BJ (cell line): Measurements from ENCODE around the gene THAP3. TPM values are rescaled to one million over a fixed set of nuclear protein-coding genes. Genes with fewer than 3 reads are reported as not detected.

Experiments
- CTCF ChIA-PET: fragments of 350-600 bp; formaldehyde crosslinking; extraction: SDS; loops from one replicate; lab custom pipeline; 2021; ENCODE audit warnings: antibody characterized with exemption, inconsistent platforms; lab: Yijun Ruan, JAX
- POLR2A ChIA-PET: fragments of 300-600 bp; sonication (Branson Sonifier 250); formaldehyde crosslinking; extraction: SDS; loops from one replicate; lab custom pipeline; 2021; ENCODE audit warnings: antibody characterized with exemption; lab: Charles Lee
- DNase-seq: peaks from one replicate; pipeline ENCODE4 v3.0.0-alpha.2; 2011; ENCODE audit warnings: low read depth
- H3K27me3 ChIP-seq: 2 replicates; pipeline ENCODE4 v1.6.0; 2011; ENCODE audit warnings: low read length; ENCODE audit not compliant: control insufficient read depth, insufficient read depth
- H3K36me3 ChIP-seq: 2 replicates; pipeline ENCODE4 v1.5.1; 2011; ENCODE audit warnings: low read length; ENCODE audit not compliant: control insufficient read depth, insufficient read depth
- H3K4me3 ChIP-seq: 2 replicates; pipeline ENCODE4 v1.5.1; 2011; ENCODE audit warnings: low read depth, mild to moderate bottlenecking, control low read depth, low read length
- polyA plus RNA-seq: library from polyadenylated mRNA; depleted of rRNA; stranded (reverse); fragments of >200 nt; gene quantifications from 2 replicates; pipeline ENCODE4 v1.2.3, GENCODE V29; 2011
- TF ChIP-seq, protein P1 (sequence below): IDR thresholded peaks from 2 replicates; pipeline ENCODE4 v1.5.1; 2011; ENCODE audit warnings: low read depth, mild to moderate bottlenecking, control low read depth, inconsistent platforms, low read length, moderate library complexity; ENCODE audit not compliant: insufficient read depth

The THAP3 gene
- polyA plus RNA-seq, 1 experiment: 12.5 TPM

DNA sequence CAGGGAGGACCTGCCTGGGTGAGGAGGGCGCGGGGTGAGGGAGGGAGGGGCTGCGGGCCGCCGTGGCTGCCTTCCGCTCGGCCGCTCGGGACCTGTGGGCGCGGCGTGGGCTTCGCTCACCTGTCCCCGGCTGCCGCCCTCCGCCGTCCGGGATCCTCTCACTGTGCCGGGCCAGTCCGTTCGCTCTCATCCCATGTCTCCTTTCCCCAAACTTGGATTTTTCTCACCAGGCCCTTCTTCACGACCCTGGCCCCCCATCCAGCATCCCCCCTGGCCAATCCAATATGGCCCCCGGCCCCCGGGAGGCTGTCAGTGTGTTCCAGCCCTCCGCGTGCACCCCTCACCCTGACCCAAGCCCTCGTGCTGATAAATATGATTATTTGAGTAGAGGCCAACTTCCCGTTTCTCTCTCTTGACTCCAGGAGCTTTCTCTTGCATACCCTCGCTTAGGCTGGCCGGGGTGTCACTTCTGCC is 44.5 kb upstream of the THAP3 start:
- POLR2A ChIA-PET: interaction anchor here (0.7 kb wide), 1 partner anchor 9 kb away, joined by 7 read pairs; no protein-coding TSS in a partner anchor
- CTCF ChIA-PET: interaction anchor here (0.6 to 2.3 kb wide), 5 partner anchors 9 to 90 kb away, joined by 3 to 10 read pairs (median 3); partner anchors contain the start of genes NOL9 and TAS1R1
- TF ChIP-seq, protein P1, sequence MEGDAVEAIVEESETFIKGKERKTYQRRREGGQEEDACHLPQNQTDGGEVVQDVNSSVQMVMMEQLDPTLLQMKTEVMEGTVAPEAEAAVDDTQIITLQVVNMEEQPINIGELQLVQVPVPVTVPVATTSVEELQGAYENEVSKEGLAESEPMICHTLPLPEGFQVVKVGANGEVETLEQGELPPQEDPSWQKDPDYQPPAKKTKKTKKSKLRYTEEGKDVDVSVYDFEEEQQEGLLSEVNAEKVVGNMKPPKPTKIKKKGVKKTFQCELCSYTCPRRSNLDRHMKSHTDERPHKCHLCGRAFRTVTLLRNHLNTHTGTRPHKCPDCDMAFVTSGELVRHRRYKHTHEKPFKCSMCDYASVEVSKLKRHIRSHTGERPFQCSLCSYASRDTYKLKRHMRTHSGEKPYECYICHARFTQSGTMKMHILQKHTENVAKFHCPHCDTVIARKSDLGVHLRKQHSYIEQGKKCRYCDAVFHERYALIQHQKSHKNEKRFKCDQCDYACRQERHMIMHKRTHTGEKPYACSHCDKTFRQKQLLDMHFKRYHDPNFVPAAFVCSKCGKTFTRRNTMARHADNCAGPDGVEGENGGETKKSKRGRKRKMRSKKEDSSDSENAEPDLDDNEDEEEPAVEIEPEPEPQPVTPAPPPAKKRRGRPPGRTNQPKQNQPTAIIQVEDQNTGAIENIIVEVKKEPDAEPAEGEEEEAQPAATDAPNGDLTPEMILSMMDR: no peak
- no peak for DNase-seq
- Histone ChIP-seq H3K4me3 (peak overlapping the region; percentile 97), H3K27me3 (no peaks in the 10 kb centered on the region), H3K36me3 (no peaks in the 10 kb centered on the region)

DNA sequence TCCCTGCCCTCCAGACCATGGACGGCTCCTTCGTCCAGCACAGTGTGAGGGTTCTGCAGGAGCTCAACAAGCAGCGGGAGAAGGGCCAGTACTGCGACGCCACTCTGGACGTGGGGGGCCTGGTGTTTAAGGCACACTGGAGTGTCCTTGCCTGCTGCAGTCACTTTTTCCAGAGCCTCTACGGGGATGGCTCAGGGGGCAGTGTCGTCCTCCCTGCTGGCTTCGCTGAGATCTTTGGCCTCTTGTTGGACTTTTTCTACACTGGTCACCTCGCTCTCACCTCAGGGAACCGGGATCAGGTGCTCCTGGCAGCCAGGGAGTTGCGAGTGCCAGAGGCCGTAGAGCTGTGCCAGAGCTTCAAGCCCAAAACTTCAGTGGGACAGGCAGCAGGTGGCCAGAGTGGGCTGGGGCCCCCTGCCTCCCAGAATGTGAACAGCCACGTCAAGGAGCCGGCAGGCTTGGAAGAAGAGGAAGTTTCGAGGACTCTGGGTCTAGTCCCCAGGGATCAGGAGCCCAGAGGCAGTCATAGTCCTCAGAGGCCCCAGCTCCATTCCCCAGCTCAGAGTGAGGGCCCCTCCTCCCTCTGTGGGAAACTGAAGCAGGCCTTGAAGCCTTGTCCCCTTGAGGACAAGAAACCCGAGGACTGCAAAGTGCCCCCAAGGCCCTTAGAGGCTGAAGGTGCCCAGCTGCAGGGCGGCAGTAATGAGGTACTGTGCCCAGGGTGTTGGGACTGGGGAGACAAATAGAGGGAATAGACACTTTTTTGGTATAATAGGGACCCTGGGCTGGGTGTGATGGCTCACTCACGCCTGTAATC is 43.9 kb upstream of the THAP3 start:
- no peaks in the 10 kb centered on the region for H3K36me3 ChIP-seq
- H3K27me3 ChIP-seq: no peaks in the 10 kb centered on the region
- CTCF ChIA-PET: interaction anchor here (0.6 to 2.3 kb wide), 4 partner anchors 8 to 91 kb away, joined by 3 to 10 read pairs (median 4); partner anchors contain the start of genes NOL9 and TAS1R1
- DNase-seq: no peak
- POLR2A ChIA-PET: no interaction called here
- TF ChIP-seq, protein P1: no peak
- peak overlapping the region; percentile 97 for H3K4me3 ChIP-seq

DNA sequence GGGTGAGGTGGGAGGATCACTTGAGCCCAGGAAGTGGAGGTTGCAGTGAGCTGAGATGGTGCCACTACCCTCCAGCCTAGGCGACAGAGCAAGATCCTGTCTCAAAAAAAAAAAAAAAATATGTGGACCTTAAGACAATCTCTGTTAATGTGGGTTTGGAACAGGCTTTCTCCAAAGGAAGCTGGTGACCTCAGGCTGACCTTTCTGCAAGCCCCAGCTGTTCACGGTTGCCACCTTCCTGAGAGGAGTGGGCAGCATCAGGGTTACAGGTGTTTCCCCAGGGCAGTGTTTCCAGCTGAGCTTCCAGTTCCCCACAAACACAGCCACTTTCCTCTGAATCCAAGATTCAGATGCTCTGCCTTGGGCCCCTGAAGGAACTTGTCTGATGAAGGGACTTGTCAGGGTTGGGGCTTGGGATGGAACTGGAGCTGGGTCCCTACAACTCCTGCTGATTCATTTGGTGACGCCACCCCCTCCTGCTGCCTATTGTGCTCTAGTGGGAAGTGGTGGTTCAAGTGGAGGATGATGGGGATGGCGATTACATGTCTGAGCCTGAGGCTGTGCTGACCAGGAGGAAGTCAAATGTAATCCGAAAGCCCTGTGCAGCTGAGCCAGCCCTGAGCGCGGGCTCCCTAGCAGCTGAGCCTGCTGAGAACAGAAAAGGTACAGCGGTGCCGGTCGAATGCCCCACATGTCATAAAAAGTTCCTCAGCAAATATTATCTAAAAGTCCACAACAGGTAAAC is 42.9 kb upstream of the THAP3 start:
- POLR2A ChIA-PET: no interaction called here
- H3K4me3 ChIP-seq: no peak overlapping the region
- TF ChIP-seq, protein P1: no peak
- H3K36me3 ChIP-seq: no peaks in the 10 kb centered on the region; the same call in 1 of the 2 replicates
- no peak for DNase-seq
- CTCF ChIA-PET: interaction anchor here (1.1 to 2.3 kb wide), 3 partner anchors 15 to 27 kb away, joined by 4 to 10 read pairs (median 6); partner anchors contain the start of genes NOL9 and TAS1R1
- no peaks in the 10 kb centered on the region for H3K27me3 ChIP-seq

DNA sequence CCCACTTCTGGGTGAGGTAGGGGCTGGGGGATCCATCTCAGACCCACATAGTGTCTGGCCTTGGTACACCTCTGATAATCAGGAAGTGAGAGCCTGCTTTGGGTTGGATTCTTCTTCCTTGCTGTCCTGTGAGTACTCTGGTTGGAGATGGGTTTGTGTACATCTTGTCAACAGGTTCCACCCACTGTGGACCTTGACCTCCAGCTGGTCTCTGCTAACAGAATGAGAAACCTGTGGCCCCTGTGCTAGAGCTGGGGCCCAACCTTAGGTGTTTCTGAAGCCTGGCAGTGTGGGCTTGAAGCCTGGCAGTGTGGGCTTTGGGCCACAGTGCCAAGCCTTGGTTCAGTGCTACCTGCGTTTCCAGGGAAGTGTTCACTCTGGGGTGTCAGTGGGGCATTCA is 42.3 kb upstream of the THAP3 start:
- TF ChIP-seq, protein P1: no peak
- H3K4me3 ChIP-seq: no peak overlapping the region
- CTCF ChIA-PET: interaction anchor here (1.1 to 1.9 kb wide), 2 partner anchors 14 to 28 kb away, joined by 4 to 6 read pairs; partner anchors contain the start of genes NOL9 and TAS1R1
- peaks cover 3% of the 10 kb centered on the region for H3K36me3 ChIP-seq
- POLR2A ChIA-PET: no interaction called here
- no peak for DNase-seq
- H3K27me3 ChIP-seq: no peaks in the 10 kb centered on the region
